Activated naive CD8-positive, alpha-beta T cell treated with anti-CD3 and anti-CD28 coated beads for 36 hours (primary cell): ENCODE measurements around the gene FXYD6. TPM values are rescaled to one million over a fixed set of nuclear protein-coding genes. Genes with fewer than 3 reads are reported as not detected.
"Not testable (repeated sequence)": the region's sequence is repeated elsewhere in the genome, so short reads cannot be mapped to it uniquely, and the experiment has no call there.

Experiments
- DNase-seq: peaks from one replicate; pipeline ENCODE4 v3.0.0; 2021
- H3K27ac Mint-ChIP-seq: one replicate; pipeline ENCODE4 v1.8.0; 2022; ENCODE audit warnings: mild to moderate bottlenecking, moderate library complexity, mixed read lengths
- H3K27me3 Mint-ChIP-seq: one replicate; pipeline ENCODE4 v1.8.0; 2022; ENCODE audit warnings: mild to moderate bottlenecking, mixed read lengths
- H3K36me3 Mint-ChIP-seq: one replicate; pipeline ENCODE4 v1.8.0; 2021; ENCODE audit warnings: mild to moderate bottlenecking, mixed read lengths
- H3K4me1 Mint-ChIP-seq: one replicate; pipeline ENCODE4 v1.8.0; 2021; ENCODE audit warnings: mixed read lengths
- H3K4me3 Mint-ChIP-seq: one replicate; pipeline ENCODE4 v1.8.0; 2022; ENCODE audit warnings: mild to moderate bottlenecking, moderate library complexity, mixed read lengths
- H3K9me3 Mint-ChIP-seq: one replicate; pipeline ENCODE4 v1.8.0; 2022; ENCODE audit warnings: mixed read lengths
- total RNA-seq, 2 experiments: library from RNA; stranded (reverse); gene quantifications; one replicate each; pipeline ENCODE4 v1.2.3, GENCODE V29; 2021

The FXYD6 gene
- total RNA-seq, 2 experiments from 2014 or later = 0.18 TPM; not detected in 1

DNA sequence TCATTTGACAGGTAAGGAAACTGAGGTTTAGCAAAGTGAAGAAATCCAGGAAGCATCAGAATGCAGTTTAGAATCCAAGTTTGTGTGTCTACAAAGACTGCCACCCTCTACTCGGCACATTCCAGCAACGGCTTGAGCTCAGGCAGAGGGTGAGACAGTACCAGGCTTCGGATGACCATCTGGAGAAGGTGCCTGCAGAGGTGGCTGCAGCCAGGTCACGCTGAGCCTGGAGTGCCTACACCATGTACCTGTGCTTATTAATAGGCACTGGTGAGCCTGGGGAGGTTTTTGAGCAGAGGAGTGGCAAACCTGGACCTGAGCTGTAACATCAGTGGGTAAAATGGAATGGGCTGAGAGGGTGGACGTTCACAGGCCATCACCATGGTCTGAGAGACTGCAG lies 4.7 kb downstream of the FXYD6 start:
- H3K4me3 Mint-ChIP-seq = no peak overlapping the region

DNA sequence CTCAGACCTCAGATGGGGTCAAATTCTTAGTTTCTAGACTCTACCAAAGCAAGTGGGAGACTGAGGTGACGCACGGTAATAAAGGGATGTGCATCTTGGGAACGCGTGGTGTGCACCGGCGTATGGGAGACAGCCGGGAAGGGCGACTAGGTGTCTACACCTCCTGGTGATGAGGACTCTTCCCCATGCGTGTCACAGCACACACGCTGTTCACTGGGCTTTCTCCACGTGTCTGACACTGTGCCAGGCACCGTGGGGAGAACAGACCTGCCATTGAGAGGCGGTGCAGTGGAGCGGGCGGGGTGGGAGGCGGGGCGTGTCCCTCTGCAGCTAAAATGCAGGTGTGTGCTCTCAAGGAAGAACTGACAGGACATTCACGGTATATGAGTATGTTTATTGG lies 5.3 kb downstream of the FXYD6 start:
- Mint-ChIP-seq H3K4me3 (no peak overlapping the region), H3K4me1 (peaks cover 16% of the 10 kb centered on the region), H3K9me3 (no peaks in the 10 kb centered on the region), H3K36me3 (no peaks in the 10 kb centered on the region), H3K27me3 (peaks cover 27% of the 10 kb centered on the region), H3K27ac (no peak overlapping the region)
- DNase-seq = no peak

More for the DNA sequence above, 4.7 kb downstream of the FXYD6 start:
- no peak overlapping the region for H3K27ac Mint-ChIP-seq
- peaks cover 31% of the 10 kb centered on the region for H3K27me3 Mint-ChIP-seq
- no peaks in the 10 kb centered on the region for H3K36me3 Mint-ChIP-seq
- peaks cover 19% of the 10 kb centered on the region for H3K4me1 Mint-ChIP-seq
- no peaks in the 10 kb centered on the region for H3K9me3 Mint-ChIP-seq
- no peak for DNase-seq

DNA sequence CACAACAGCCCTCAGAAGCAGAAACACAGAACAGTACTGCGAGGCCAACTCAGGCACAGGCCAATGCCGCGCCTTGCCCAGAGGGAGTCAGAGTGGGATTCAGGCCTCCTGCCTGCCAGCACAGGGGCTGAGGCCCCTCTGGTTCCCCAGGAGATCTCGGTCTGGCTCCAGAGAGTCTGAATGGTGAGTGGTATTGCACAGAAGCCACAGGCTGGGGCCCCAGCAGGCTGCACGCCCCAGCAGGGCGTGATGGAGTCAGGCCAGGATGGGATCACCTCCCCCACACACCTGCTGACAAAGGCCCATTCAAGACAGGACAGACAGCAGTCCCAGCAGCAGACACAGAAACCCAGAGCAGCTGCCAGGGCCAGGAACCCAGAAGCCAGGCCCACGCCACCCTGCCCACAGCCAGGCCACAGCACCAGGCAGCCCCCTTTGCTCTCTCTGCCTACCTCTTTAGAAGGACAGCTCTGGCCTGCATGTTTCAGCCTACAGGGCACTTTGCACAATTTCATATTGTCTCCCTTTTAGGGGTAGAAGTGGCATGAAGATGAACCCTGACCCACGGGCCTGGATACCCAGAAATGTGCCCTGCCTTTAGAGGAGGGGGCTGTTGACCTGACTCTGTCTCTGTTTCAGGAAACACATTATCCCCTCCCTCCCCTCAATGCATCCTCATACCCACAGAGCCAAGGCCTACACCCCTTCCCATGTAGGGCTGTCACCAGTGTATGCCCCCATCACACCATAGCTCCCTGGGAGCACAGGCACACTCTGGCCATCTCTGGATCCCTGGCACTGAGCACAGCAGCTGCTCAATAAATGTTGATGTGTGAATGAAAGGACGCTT lies 6.1 kb downstream of the FXYD6 start:
- Mint-ChIP-seq H3K36me3 (no peaks in the 10 kb centered on the region), H3K4me1 (peaks cover 9% of the 10 kb centered on the region), H3K27me3 (peaks cover 19% of the 10 kb centered on the region), H3K9me3 (no peaks in the 10 kb centered on the region), H3K27ac (no peak overlapping the region), H3K4me3 (no peak overlapping the region)
- DNase-seq = no peak

DNA sequence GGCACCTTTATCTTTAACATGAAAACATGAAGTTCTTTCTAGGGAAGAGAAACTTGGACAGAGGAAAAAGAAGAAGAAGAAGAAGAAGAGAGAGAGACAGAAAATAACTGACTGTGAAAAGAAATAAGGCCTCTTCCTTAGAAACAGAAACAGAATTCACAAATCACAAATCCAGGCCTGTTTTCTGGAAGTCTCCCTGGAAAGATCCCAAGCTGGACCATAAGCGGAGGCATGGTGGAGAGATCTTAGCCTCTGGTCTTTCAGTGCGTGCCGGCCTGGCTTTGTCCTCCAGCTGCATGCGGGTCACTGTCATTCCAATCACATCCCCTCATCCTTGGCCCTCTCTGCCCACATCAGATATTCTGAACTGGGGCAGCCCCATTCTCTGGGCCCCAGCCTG lies 6.9 kb downstream of the FXYD6 start:
- Mint-ChIP-seq H3K9me3 (no peaks in the 10 kb centered on the region), H3K36me3 (no peaks in the 10 kb centered on the region), H3K4me1 (peaks cover 4% of the 10 kb centered on the region), H3K4me3 (no peak overlapping the region), H3K27ac (no peak overlapping the region), H3K27me3 (peaks cover 12% of the 10 kb centered on the region)
- no peak for DNase-seq

DNA sequence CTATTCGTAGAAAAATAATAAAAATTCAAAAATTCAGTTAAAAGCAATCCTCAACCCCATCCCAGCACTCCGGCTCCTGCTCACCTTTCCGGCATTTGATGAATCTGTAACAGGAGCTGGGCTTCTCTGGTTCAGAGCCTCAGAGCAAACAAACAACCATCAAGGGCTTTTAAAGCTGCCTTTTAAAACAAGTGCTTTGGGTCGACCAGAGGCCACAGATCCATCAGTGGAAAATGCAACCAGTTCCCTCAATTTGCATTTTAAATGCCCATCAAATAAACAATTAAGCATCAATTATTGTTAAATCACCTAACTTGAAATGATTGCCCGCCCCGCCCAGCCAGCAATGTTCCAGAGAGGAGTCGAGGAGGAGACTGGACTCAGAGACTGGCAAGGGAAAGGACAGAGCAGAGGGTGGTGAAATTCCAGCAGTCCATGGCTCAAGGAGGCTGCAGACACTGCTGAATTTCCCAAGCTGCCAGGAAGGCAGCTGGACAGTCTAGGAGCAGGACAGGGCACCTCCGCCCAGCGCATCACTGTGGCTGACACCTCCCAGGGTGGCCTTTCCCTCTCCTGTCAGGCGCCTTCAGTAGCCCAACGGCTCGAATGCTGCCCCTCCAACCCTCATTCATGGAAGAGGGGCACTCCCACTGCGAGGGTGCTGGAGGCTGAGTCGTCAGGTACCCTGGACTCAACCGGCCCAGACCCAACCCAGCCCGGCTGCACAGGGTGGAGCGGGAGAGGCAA lies 7.5 kb downstream of the FXYD6 start:
- Mint-ChIP-seq H3K27ac (no peak overlapping the region), H3K4me3 (no peak overlapping the region)

DNA sequence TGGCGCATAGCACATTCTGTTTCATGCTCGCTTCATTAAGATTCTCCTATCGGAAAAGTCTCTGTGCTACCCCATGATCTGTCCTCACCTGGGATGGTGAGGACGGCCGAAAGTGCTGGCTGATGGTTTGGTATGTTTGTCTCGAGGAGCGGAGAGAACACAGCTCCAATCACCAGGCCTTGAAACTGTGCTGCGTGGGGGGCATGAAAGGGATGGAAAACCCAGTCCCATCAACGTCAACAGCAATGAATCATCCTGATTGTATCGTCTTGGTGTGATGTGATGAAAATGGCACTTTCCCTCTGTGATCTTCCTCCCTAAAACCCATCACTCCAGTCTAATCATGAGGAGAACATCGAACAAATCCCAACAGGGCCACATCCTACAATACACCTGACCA lies 8.4 kb downstream of the FXYD6 start:
- Mint-ChIP-seq H3K36me3 (no peaks in the 10 kb centered on the region), H3K9me3 (no peaks in the 10 kb centered on the region), H3K27ac (no peak overlapping the region), H3K4me3 (no peak overlapping the region), H3K4me1 (peaks cover 3% of the 10 kb centered on the region), H3K27me3 (no peaks in the 10 kb centered on the region)
- DNase-seq = no peak

More for the DNA sequence above, 7.5 kb downstream of the FXYD6 start:
- Mint-ChIP-seq H3K9me3 (no peaks in the 10 kb centered on the region), H3K27me3 (peaks cover 6% of the 10 kb centered on the region), H3K4me1 (peaks cover 4% of the 10 kb centered on the region), H3K36me3 (no peaks in the 10 kb centered on the region)
- no peak for DNase-seq

DNA sequence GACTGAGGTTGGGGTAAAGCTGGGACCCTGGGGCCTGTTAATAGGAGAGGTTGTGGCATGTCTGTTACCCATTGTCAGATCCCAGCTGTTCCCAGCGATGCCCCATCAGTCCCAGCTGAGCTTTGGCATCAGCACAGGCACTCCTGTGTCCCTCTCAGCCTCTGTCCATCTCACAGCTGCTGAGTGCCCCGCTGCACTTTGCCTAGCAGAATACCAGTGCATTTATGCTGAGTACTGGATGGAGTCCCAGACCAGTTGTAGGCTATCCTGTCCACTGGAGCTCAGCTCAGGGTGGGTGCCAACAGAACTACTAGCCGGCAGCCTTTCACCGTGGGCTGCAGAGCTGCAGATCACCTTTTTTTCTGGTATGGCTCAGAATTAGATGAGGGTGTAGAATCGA lies 9.9 kb downstream of the FXYD6 start:
- Mint-ChIP-seq H3K4me1 (peaks cover 2% of the 10 kb centered on the region), H3K36me3 (no peaks in the 10 kb centered on the region), H3K27ac (no peak overlapping the region), H3K4me3 (no peak overlapping the region), H3K27me3 (no peaks in the 10 kb centered on the region), H3K9me3 (no peaks in the 10 kb centered on the region)
- no peak for DNase-seq

DNA sequence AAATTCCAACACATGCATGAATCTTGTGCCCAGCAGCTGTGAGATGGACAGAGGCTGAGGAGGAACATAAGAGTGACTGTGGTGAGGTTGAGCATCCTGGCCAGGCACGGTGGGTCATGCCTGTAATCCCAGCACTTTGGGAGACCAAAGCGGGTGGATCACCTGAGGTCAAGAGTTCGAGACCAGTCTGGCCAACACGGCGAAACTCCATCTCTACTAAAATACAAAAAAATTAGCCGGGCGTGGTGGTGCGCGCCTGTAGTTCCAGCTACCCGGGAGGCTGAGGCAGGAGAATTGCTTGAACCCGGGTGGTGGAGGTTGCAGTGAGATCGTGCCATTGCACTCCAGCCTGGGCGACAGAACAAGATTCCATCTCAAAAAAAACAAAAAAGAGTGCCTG lies 10.9 kb downstream of the FXYD6 start:
- not testable (repeated sequence) for H3K4me1 Mint-ChIP-seq, H3K27ac Mint-ChIP-seq, H3K36me3 Mint-ChIP-seq, H3K27me3 Mint-ChIP-seq, H3K9me3 Mint-ChIP-seq, DNase-seq, H3K4me3 Mint-ChIP-seq

DNA sequence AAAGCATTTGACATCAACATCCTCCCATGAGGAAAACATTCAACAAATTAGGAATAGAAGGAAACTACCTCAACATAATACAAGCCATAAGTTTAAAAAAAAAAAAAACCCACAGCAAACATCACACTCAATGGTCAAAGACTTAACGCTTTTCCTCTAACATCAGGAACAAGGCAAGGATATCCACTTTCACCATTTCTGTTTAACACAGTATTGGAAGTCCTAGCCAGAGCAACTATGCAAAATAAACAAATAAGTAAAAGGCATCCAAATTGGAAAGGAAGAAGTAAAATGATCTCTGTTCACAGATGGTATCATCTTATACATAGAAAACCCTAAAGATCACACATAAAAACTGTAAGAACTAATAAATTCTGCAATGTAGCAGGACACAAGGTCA lies 13.1 kb downstream of the FXYD6 start:
- Mint-ChIP-seq H3K36me3 (no peaks in the 10 kb centered on the region), H3K27me3 (no peaks in the 10 kb centered on the region), H3K27ac (no peak overlapping the region), H3K9me3 (no peaks in the 10 kb centered on the region), H3K4me1 (peaks cover 2% of the 10 kb centered on the region), H3K4me3 (no peak overlapping the region)
- DNase-seq = no peak

DNA sequence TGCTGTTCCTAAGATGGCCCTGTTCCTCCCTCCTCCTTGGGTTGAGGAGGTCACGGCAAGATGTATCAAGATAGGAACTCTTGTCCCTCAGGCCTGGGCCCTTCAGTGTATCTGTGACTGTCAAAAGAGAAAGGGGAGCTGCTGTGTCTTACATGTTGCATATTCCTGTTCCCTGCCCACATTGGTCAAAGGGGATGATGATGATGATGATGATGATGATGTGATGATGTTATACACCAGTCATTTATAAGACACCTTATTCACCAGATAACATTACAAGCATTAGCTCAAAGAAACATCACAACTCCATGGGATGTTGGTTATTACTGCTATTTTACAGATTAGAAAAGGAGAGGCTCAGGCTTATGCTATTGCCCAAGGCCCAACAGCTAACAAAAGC lies 13.7 kb downstream of the FXYD6 start:
- no peaks in the 10 kb centered on the region for H3K36me3 Mint-ChIP-seq
- DNase-seq = no peak
- no peak overlapping the region for H3K4me3 Mint-ChIP-seq
- H3K27ac Mint-ChIP-seq = no peak overlapping the region
- H3K27me3 Mint-ChIP-seq = no peaks in the 10 kb centered on the region
- no peaks in the 10 kb centered on the region for H3K9me3 Mint-ChIP-seq
- peaks cover 2% of the 10 kb centered on the region for H3K4me1 Mint-ChIP-seq

DNA sequence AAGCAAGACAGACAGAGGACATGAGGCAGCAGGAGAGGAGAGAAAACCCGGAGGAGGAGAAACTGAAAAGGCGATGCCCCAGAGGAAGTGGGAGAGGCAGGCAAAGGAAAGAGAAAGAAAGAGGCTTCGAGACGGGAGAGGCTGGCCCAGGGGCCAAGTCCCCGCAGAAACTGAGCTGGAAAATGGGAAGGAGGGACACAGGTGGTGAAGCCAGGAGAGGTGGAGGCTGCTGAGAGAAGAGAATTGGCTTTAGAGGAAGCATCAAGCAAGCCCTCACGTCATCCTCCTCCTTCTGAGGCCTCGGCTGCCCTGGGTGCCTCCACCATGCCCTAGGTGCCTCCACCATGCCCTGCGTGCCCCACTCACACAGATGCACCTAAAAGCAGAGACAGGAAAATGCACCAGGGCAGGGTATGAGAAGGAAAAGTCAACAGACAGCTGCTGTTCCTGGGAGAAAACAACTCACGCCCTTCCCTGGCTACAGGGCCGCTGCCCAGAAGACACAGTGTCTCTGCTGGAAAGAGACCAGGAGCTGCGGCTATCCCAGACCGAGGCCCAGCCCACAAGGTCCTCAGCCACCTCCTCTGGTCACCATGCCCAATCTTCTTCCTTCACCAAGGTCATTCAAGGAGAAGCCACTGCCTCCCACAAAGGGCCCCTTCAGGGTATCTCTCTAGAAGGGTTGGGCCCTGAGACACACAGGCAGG lies 14.3 kb downstream of the FXYD6 start:
- no peaks in the 10 kb centered on the region for H3K27me3 Mint-ChIP-seq
- peaks cover 2% of the 10 kb centered on the region for H3K4me1 Mint-ChIP-seq
- H3K36me3 Mint-ChIP-seq = no peaks in the 10 kb centered on the region
- DNase-seq = no peak
- no peak overlapping the region for H3K4me3 Mint-ChIP-seq
- H3K9me3 Mint-ChIP-seq = no peaks in the 10 kb centered on the region
- no peak overlapping the region for H3K27ac Mint-ChIP-seq

DNA sequence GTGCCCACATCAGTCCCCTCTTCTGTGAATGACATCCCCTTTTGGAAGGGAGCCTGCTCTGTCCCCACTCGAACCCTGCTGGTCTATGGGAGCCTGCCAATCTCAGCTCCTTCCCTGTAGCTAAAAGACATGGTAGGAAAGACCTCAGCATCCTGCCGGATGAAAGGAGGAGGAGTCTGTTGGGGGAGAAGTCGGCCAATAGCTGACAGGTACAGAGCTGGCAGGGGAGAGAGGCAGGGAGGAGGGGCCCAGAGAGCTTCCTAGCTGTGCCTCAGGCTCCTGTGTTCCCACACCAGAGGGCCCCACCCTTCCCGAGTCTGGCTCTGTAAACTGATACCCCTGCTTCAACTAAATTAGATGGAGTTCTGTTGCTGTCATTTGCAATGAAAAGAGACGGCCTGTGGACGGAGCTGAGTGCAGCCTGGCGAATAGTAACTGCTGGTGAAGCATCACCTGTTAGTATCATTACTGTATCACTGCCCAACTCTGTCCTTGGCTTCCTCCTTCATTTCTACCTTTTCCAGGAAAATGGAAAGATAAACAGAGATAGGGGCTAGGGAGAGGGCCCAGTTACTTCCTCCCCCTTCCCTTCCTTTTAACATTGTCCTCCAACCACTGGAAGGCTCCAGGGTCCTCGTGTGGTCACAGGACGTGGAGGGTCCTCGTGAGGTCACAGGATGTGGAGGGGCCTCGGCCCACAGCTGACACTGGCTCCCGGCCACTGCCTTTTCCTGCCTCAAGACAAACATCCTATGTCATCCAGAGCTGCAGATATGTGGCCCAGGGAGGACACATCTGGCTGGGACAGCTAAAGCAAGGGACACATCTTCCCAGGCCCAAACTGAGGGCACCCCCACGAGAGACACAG lies 15.1 kb downstream of the FXYD6 start:
- H3K27ac Mint-ChIP-seq = no peak overlapping the region

DNA sequence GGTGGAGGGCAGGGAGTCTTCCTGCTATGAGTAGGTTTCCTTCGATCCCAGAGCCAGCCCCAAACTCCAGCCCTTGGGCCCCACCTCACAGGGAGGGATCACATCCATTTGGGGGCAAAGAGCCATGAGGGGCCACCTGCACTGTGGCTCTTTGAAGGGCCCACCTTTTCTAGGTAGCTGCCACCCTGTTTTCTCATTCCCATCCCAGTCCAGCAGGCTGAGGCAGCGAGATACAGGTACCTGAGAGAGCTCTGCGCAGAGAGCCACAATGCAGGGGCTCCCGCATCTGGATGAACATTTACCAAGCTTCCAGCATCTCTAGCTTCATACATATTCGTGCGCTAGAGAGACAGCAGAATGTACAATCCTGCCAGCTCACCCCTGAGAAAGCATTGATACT lies 16.3 kb downstream of the FXYD6 start:
- no peak for DNase-seq
- no peaks in the 10 kb centered on the region for H3K36me3 Mint-ChIP-seq
- no peaks in the 10 kb centered on the region for H3K9me3 Mint-ChIP-seq
- no peaks in the 10 kb centered on the region for H3K27me3 Mint-ChIP-seq
- H3K4me3 Mint-ChIP-seq = no peak overlapping the region
- H3K27ac Mint-ChIP-seq = no peak overlapping the region
- peaks cover 2% of the 10 kb centered on the region for H3K4me1 Mint-ChIP-seq

More for the DNA sequence above, 15.1 kb downstream of the FXYD6 start:
- Mint-ChIP-seq H3K4me3 (no peak overlapping the region), H3K4me1 (peaks cover 2% of the 10 kb centered on the region), H3K36me3 (no peaks in the 10 kb centered on the region), H3K9me3 (no peaks in the 10 kb centered on the region), H3K27me3 (no peaks in the 10 kb centered on the region)
- DNase-seq = no peak

DNA sequence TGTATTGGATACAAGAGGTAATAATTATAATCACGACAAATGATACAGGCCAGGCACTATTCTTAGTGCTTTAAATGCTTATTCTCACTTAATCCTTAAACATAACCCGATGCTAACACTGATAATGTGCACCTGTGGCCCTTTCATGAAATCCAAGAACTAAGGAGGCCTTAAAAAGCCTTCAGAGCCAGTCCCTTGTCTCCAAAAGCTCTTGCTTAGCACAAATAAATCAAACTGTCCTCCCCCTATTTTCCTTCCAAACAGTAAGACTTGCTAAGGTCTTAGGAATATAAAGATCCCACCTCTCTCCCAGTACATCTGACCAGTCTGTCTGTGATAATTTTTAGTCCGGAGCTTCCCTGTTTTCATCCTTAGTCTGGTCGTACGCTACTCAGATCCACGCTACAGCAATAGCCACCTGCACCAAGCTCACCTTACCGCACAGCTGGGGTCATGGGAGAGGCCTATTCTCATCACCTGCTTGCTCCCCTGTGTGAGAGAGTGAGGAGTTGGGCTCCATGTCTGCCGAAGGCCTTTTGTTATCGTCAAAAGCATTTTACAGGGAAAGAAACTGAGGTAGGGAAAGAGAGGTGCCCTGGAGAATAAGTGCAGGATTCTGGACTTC lies 16.9 kb downstream of the FXYD6 start:
- DNase-seq = no peak
- Mint-ChIP-seq H3K4me3 (no peak overlapping the region), H3K27me3 (no peaks in the 10 kb centered on the region), H3K27ac (no peak overlapping the region), H3K4me1 (peaks cover 2% of the 10 kb centered on the region), H3K36me3 (no peaks in the 10 kb centered on the region), H3K9me3 (no peaks in the 10 kb centered on the region)
